ENCODE measurements around the gene BANF2. TPM values are rescaled to one million over a fixed set of nuclear protein-coding genes. Genes with fewer than 3 reads are reported as not detected.

Gene BANF2
- total RNA-seq, 4 donors from 2014 or later = not detected

DNA sequence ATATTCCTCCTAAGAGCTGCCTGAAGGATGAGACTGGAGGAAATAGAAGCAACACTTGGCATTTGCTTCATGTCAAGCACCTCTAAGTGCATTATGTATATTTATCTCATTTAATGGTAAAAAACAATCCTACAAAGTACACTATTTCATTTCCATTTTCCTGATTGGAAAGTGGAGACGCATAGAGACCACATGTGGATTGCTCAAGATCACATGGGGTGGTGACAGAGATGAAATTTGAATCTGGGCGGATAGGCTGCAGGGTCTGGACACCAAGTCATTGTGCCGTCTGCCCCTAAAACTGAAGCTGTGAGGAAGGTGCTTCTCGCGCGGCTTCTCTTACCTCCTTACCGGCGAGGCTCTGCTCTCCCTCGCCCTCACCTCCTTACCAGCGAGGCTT lies 30.3 kb downstream of the BANF2 start:
- H3K4me1 ChIP-seq = no peaks in the 10 kb centered on the region
- TF ChIP-seq, protein P1, sequence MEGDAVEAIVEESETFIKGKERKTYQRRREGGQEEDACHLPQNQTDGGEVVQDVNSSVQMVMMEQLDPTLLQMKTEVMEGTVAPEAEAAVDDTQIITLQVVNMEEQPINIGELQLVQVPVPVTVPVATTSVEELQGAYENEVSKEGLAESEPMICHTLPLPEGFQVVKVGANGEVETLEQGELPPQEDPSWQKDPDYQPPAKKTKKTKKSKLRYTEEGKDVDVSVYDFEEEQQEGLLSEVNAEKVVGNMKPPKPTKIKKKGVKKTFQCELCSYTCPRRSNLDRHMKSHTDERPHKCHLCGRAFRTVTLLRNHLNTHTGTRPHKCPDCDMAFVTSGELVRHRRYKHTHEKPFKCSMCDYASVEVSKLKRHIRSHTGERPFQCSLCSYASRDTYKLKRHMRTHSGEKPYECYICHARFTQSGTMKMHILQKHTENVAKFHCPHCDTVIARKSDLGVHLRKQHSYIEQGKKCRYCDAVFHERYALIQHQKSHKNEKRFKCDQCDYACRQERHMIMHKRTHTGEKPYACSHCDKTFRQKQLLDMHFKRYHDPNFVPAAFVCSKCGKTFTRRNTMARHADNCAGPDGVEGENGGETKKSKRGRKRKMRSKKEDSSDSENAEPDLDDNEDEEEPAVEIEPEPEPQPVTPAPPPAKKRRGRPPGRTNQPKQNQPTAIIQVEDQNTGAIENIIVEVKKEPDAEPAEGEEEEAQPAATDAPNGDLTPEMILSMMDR (IDR thresholded peaks at IDR 0.05) = no peak
- TF ChIP-seq EP300 (IDR thresholded peaks at IDR 0.05) = no peak
- no peak for TF ChIP-seq POLR2A (IDR thresholded peaks at IDR 0.05)
- no peak for TF ChIP-seq POLR2AphosphoS5 (IDR thresholded peaks at IDR 0.05)
- H3K27me3 ChIP-seq = no peaks in the 10 kb centered on the region
- no peak overlapping the region for H3K4me3 ChIP-seq
- WGBS = 93% methylated on average over 10 of the region's 10 CpGs
- no peak overlapping the region for H3K27ac ChIP-seq
- H3K36me3 ChIP-seq = no peaks in the 10 kb centered on the region
- H3K9me3 ChIP-seq = no peaks in the 10 kb centered on the region
- no peak for DNase-seq (ENCODE audit: low spot score in 2 of 2)

DNA sequence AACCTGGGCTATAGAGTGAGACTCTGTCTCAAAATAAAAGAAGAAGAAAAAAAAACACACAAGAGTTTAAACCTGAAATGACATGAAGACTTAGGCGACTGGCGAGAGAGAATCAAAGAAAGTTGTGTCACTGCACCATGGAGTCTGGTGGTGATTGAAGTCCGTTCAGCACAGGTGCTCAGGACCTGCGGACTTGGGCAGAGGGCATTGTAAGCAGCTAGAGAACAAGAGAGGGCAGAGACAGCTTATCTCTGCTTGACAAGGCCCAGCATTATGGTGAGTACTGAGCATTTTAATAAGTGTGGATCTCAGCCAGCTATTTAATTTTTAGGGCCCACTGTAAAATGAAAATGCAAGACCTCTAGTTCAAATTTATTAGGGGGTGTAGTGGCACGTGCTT lies 31.5 kb downstream of the BANF2 start:
- 93% methylated on average over 5 of the region's 5 CpGs for WGBS
- H3K27ac ChIP-seq = no peak overlapping the region
- TF ChIP-seq POLR2AphosphoS5 (IDR thresholded peaks at IDR 0.05) (no peak), EP300 (IDR thresholded peaks at IDR 0.05) (no peak), POLR2A (IDR thresholded peaks at IDR 0.05) (no peak)
- TF ChIP-seq, protein P1 (IDR thresholded peaks at IDR 0.05) = no peak
- H3K4me3 ChIP-seq = no peak overlapping the region
- DNase-seq (ENCODE audit: low spot score in 2 of 2) = no peak
- no peaks in the 10 kb centered on the region for H3K27me3 ChIP-seq
- H3K36me3 ChIP-seq = no peaks in the 10 kb centered on the region
- H3K9me3 ChIP-seq = no peaks in the 10 kb centered on the region
- no peaks in the 10 kb centered on the region for H3K4me1 ChIP-seq

DNA sequence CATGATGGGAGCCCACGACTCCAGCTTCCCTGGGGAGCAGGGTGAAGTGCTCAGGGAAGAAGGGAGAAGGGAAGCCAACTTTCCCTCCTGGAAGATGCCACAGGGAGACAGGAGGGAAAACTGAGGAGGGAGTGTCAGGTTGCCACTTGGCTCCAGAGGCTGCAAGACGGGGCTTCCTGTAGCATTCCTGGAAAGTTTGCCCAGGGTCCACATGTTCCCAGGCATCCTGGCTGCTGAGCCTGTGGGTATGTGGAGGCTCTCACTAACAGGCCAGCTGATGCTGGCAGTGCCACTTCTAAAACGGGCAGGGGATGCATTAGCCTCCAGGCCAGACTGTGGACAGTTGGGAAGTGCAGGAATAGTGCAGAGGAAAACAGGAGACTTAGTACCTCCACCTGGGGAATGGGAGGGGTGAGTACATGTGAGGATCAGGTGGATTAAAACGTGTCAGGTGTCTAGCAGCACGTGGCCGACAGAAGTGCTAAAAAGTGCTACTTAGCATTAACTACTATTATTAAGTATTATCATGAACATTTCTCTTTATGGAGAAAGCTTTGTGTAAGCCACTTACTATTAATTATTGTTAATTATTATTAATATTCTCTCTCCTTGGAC lies 33.2 kb downstream of the BANF2 start:
- WGBS = 56% methylated on average over 6 of the region's 6 CpGs
- no peak overlapping the region for H3K4me3 ChIP-seq
- H3K9me3 ChIP-seq = no peaks in the 10 kb centered on the region
- H3K36me3 ChIP-seq = no peaks in the 10 kb centered on the region
- DNase-seq (ENCODE audit: low spot score in 2 of 2) = no peak
- H3K27me3 ChIP-seq = no peaks in the 10 kb centered on the region
- H3K4me1 ChIP-seq = no peaks in the 10 kb centered on the region
- TF ChIP-seq POLR2A (IDR thresholded peaks at IDR 0.05) = no peak
- TF ChIP-seq, protein P1 (IDR thresholded peaks at IDR 0.05) = no peak
- TF ChIP-seq EP300 (IDR thresholded peaks at IDR 0.05) = no peak
- no peak for TF ChIP-seq POLR2AphosphoS5 (IDR thresholded peaks at IDR 0.05)
- no peak overlapping the region for H3K27ac ChIP-seq

DNA sequence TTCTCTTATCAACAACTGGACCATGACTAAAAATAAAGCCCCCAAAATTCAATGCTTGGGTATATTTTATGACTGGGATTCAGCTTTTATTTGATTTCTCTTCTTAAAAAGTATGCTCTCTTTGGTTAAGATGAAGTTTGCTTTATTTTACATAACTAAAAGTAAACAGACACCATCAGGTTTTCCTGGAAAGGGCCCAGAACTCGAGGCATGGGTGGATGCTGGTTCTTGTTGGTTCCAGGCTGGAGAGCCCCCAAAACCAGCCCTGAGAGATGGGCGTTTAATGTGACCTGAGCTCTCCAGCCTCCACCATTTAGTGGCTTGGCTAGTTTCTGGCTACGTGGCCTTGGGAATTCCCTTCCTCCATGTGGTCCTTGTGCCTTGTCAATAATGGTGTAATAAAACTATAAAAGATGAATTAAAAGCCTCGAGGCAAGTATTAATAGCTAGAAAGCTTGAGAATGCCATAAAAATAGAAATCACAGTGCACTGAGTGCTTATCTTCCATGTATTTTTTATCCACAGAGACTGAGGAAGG lies 34.1 kb downstream of the BANF2 start:
- Histone ChIP-seq H3K27ac (no peak overlapping the region), H3K9me3 (no peaks in the 10 kb centered on the region), H3K36me3 (no peaks in the 10 kb centered on the region), H3K27me3 (no peaks in the 10 kb centered on the region), H3K4me1 (no peaks in the 10 kb centered on the region), H3K4me3 (no peak overlapping the region)
- WGBS = 34% methylated on average over 4 of the region's 4 CpGs
- no peak for TF ChIP-seq POLR2AphosphoS5 (IDR thresholded peaks at IDR 0.05)
- TF ChIP-seq, protein P1 (IDR thresholded peaks at IDR 0.05) = no peak
- no peak for TF ChIP-seq EP300 (IDR thresholded peaks at IDR 0.05)
- TF ChIP-seq POLR2A (IDR thresholded peaks at IDR 0.05) = no peak
- DNase-seq (ENCODE audit: low spot score in 2 of 2) = no peak

DNA sequence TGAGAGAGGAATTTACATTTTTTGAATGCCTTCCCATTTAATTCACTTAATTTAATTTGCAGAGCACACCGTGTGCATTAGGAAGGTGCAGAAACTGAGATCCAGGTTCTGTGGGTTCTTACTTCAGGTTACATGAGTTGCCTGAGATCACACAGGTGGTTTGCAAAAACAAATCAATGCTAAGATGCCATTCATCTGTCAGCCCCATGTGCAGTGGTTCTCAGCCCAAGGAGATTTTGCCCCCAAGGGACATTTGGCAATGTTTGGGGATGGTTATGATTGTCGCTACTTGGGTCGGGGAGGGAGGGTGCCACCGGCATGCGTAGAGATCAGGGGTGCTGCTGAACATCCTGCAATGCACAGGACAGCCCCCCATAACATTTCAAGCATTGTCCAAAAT lies 34.6 kb downstream of the BANF2 start:
- WGBS = 67% methylated on average over 5 of the region's 5 CpGs
- H3K27me3 ChIP-seq = no peaks in the 10 kb centered on the region
- no peak overlapping the region for H3K4me3 ChIP-seq
- no peaks in the 10 kb centered on the region for H3K36me3 ChIP-seq
- TF ChIP-seq POLR2AphosphoS5 (IDR thresholded peaks at IDR 0.05) = no peak
- TF ChIP-seq, protein P1 (IDR thresholded peaks at IDR 0.05) = no peak
- TF ChIP-seq EP300 (IDR thresholded peaks at IDR 0.05) = no peak
- TF ChIP-seq POLR2A (IDR thresholded peaks at IDR 0.05) = no peak
- DNase-seq (ENCODE audit: low spot score in 2 of 2) = no peak
- no peaks in the 10 kb centered on the region for H3K4me1 ChIP-seq
- no peak overlapping the region for H3K27ac ChIP-seq
- H3K9me3 ChIP-seq = no peaks in the 10 kb centered on the region

Data from suprapubic skin (tissue), 4 donors.